Karpas-422 (cell line): Measurements from ENCODE around the gene DDI1. TPM values are rescaled to one million over a fixed set of nuclear protein-coding genes. Genes with fewer than 3 reads are reported as not detected.

Source experiments
- DNase-seq: peaks from one replicate; pipeline ENCODE4 v3.0.0-alpha.2; 2015
- H2AFZ ChIP-seq: fragments of 200-600 bp; sonication (generic); 2 replicates; pipeline ENCODE4 v1.6.1; 2014; ENCODE audit warnings: antibody characterized with exemption, low read length, mixed read lengths
- H3K27ac ChIP-seq: fragments of 200-600 bp; sonication (generic); 2 replicates; pipeline ENCODE4 v1.5.1; 2014; ENCODE audit warnings: mild to moderate bottlenecking, low read length, moderate library complexity
- H3K27me3 ChIP-seq: fragments of 200-600 bp; sonication (generic); 2 replicates; pipeline ENCODE4 v1.6.1; 2014; ENCODE audit warnings: low read length, mixed read lengths
- H3K36me3 ChIP-seq: fragments of 200-600 bp; sonication (generic); 2 replicates; pipeline ENCODE4 v1.6.1; 2014; ENCODE audit warnings: low read length, mixed read lengths; ENCODE audit not compliant: insufficient read depth
- H3K4me1 ChIP-seq: fragments of 200-600 bp; sonication (generic); 2 replicates; pipeline ENCODE4 v1.6.1; 2014; ENCODE audit warnings: mild to moderate bottlenecking, low read length, mixed read lengths
- H3K4me2 ChIP-seq: fragments of 200-600 bp; sonication (generic); 2 replicates; pipeline ENCODE4 v1.6.1; 2014; ENCODE audit warnings: low read length, low read depth, mild to moderate bottlenecking; ENCODE audit not compliant: poor library complexity, severe bottlenecking
- H3K4me3 ChIP-seq: fragments of 200-600 bp; sonication (generic); 2 replicates; pipeline ENCODE4 v1.5.1; 2014; ENCODE audit warnings: mild to moderate bottlenecking, antibody characterized with exemption, low read length, mixed read lengths
- H3K79me2 ChIP-seq: fragments of 200-600 bp; sonication (generic); 2 replicates; pipeline ENCODE4 v1.6.1; 2014; ENCODE audit warnings: mild to moderate bottlenecking, low read length, mixed read lengths
- H3K9ac ChIP-seq: fragments of 200-600 bp; sonication (generic); 2 replicates; pipeline ENCODE4 v1.6.0; 2014; ENCODE audit warnings: low read length
- H3K9me2 ChIP-seq: fragments of 200-600 bp; sonication (generic), shearing (Covaris generic); replicated peaks from 2 replicates; pipeline ENCODE4 v1.6.0; 2014; ENCODE audit warnings: mild to moderate bottlenecking, low read length, moderate library complexity; ENCODE audit not compliant: insufficient read depth
- H3K9me3 ChIP-seq: fragments of 300-700, 200-600 bp; sonication (generic); 2 replicates; pipeline ENCODE4 v1.6.1; 2014; ENCODE audit warnings: low read length, mixed read lengths
- H4K20me1 ChIP-seq: fragments of 200-600 bp; sonication (generic); 2 replicates; pipeline ENCODE4 v1.6.1; 2014; ENCODE audit warnings: mild to moderate bottlenecking, antibody characterized with exemption, low read length, low read depth; ENCODE audit not compliant: insufficient read depth
- total RNA-seq: library from RNA; depleted of rRNA; stranded (reverse); fragments of >200 nt; shearing (Covaris generic); gene quantifications from 2 replicates; pipeline ENCODE4 v1.2.3, GENCODE V29; 2014; ENCODE audit warnings: low replicate concordance

DDI1 gene
- total RNA-seq, 1 experiment from 2014 or later, result not detected

GRCh38 chr11:104058680-104059079 lies 22.2 kb downstream of the DDI1 start:
- Histone ChIP-seq H3K4me1 (peaks cover 67% of the 10 kb centered on the region), H3K27ac (peak overlapping the region; percentile 70; the same call in 1 of the 2 replicates), H3K4me2 (no peak overlapping the region), H3K9me3 (no peaks in the 10 kb centered on the region), H3K79me2 (peaks cover 99% of the 10 kb centered on the region), H4K20me1 (no peaks in the 10 kb centered on the region), H3K4me3 (no peak overlapping the region), H3K27me3 (no peaks in the 10 kb centered on the region), H3K36me3 (peaks cover 26% of the 10 kb centered on the region; the same call in 1 of the 2 replicates), H3K9me2 (no peaks in the 10 kb centered on the region), H2AFZ (no peak overlapping the region), H3K9ac (no peak overlapping the region)
- DNase-seq, result no peak

DNA sequence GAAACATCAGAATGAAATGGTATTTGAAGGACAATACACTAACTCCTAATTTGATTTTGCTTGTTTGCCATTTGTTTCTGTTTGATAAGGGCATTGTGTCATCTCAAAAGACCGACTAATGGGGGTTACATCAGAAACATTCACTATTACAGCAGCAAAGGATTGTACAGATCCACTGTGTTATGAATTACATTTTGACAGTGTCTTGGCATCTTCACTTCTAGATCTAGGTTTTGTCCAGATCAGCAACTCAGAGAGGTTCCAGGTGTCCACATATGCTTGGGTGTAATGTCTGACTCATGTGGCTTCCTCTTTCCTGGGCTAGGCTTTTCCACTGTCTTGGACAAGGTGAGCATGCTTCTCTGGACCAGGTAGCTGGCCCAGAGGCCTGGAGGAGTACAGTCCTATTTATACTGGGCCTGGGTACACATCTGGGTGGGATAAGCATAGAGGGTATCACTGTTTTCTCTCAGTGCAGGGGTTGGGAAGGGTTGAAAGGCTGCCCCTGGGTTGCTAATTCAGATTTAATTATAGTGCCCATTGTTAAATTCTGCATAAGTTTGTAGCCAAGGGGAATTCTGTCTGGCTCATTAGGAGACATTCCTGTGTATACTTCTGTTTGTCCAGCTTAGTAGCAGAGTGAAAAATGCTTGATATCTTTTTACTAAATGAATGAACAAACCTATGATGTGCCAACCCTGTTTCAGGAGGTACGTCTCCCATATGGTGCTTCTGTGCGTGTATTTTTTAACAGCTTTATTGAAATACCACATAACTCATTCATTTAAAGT lies 23.8 kb downstream of the DDI1 start:
- no peaks in the 10 kb centered on the region for H4K20me1 ChIP-seq
- no peak overlapping the region for H2AFZ ChIP-seq
- peak overlapping the region; percentile 6 for H3K4me2 ChIP-seq
- no peaks in the 10 kb centered on the region for H3K9me3 ChIP-seq
- no peaks in the 10 kb centered on the region for H3K27me3 ChIP-seq
- no peak overlapping the region for H3K9ac ChIP-seq
- H3K36me3 ChIP-seq, result peaks cover 26% of the 10 kb centered on the region; the same call in 1 of the 2 replicates
- no peak overlapping the region for H3K4me3 ChIP-seq
- peaks cover 99% of the 10 kb centered on the region for H3K79me2 ChIP-seq
- DNase-seq, result peak; percentile 74
- peak overlapping the region; percentile 70 for H3K27ac ChIP-seq
- no peaks in the 10 kb centered on the region for H3K9me2 ChIP-seq
- peaks cover 65% of the 10 kb centered on the region for H3K4me1 ChIP-seq

DNA sequence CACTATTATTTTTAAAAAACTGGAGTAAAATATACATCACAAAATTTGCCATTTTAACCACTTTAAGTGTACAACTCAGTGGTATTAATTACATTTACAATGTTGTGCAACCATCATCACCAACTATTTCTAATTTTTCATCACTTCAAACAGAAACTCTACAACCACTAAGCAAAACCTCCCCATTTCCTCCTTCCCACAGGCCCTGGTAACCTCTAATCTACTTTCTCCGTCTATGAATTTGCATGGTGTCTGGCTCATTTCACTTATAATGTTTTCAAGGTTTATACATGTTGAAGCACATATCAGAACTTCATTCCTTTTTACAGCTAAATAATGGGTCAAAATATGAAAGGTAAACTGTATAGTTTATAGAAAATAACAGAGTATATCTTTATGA lies 24.4 kb downstream of the DDI1 start:
- peaks cover 98% of the 10 kb centered on the region for H3K79me2 ChIP-seq
- H3K9me3 ChIP-seq, result no peaks in the 10 kb centered on the region
- no peaks in the 10 kb centered on the region for H4K20me1 ChIP-seq
- H3K4me2 ChIP-seq, result peak overlapping the region; percentile 6
- H3K4me3 ChIP-seq, result no peak overlapping the region
- H3K36me3 ChIP-seq, result peaks cover 25% of the 10 kb centered on the region; the same call in 1 of the 2 replicates
- H3K27me3 ChIP-seq, result no peaks in the 10 kb centered on the region
- H3K4me1 ChIP-seq, result peaks cover 66% of the 10 kb centered on the region
- no peak overlapping the region for H2AFZ ChIP-seq
- H3K27ac ChIP-seq, result peak overlapping the region; percentile 70
- H3K9ac ChIP-seq, result no peak overlapping the region
- DNase-seq, result peak; percentile 88
- H3K9me2 ChIP-seq, result no peaks in the 10 kb centered on the region

- Histone ChIP-seq H2AFZ (no peak overlapping the region), H3K36me3 (peaks cover 28% of the 10 kb centered on the region), H3K9me2 (no peaks in the 10 kb centered on the region), H3K4me3 (no peak overlapping the region), H3K4me2 (peak overlapping the region; percentile 6), H3K27ac (peak overlapping the region; percentile 70), H3K27me3 (no peaks in the 10 kb centered on the region), H3K9ac (no peak overlapping the region), H3K4me1 (peaks cover 70% of the 10 kb centered on the region), H4K20me1 (no peaks in the 10 kb centered on the region), H3K9me3 (no peaks in the 10 kb centered on the region), H3K79me2 (peaks cover 99% of the 10 kb centered on the region)
- peak; percentile 64 for DNase-seq
Observed at GRCh38 chr11:104061853-104062521, 25.5 kb downstream of the DDI1 start.

GRCh38 chr11:104064034-104064630 lies 27.7 kb downstream of the DDI1 start:
- Histone ChIP-seq H2AFZ (no peak overlapping the region), H3K9me2 (no peaks in the 10 kb centered on the region), H3K79me2 (peaks cover 99% of the 10 kb centered on the region), H3K4me3 (no peak overlapping the region), H4K20me1 (no peaks in the 10 kb centered on the region), H3K27me3 (no peaks in the 10 kb centered on the region), H3K4me2 (no peak overlapping the region), H3K27ac (peak overlapping the region; percentile 70), H3K9ac (no peak overlapping the region), H3K9me3 (no peaks in the 10 kb centered on the region), H3K4me1 (peaks cover 89% of the 10 kb centered on the region), H3K36me3 (peaks cover 39% of the 10 kb centered on the region)
- no peak for DNase-seq

DNA sequence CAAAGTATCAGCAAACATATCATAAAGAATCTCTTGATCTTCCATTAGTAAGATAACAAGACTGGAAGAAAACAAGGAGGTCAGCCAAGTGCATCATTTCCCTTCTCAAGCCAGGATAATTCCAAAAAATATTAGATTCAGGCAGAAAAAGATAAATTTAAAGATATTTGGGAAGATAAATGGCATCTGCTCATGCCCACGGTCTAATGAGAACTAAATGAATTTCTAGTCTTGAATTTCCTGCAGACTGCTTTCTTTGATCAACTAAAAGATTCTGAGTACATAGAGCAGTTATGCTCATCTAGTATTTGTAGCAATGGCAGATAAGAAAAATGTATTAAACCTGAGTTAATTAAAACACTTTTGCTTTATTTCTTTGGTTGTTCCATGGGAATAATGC lies 31.1 kb downstream of the DDI1 start:
- H3K27me3 ChIP-seq, result no peaks in the 10 kb centered on the region

DNA sequence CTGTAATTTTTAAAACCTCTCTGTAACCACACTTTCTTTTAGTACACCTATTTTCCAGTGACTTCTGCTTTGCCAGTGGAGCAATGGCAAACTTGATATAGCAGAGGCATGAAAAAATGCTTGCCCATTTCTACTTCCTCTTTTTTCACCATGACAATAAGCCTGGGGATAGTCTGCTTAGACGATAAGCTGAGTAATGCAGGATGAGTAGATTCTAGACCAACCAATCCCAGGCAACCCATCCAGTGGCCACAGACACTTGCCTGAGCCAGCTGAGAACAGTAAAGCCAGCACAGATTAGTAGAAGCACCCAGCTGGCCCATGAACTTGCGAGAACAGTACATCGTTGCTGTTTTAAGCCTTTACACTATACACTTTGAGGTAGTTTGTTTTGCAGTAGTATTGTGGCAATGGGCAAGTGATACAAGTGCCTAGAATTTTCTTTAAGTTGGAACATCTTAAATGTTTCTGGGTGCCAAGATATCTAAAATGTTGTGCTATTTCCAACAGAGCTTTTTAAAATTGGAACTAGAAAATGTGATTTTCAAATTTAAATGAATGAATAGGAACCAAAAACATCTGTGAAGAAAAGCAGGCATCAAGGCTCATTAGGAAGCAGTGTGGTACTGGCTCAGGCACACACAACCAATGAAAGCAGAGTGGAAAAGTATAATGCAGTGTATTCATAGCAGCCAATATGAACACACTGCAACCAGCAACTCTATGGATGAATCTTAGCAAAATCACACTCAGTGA lies 37.7 kb downstream of the DDI1 start:
- Histone ChIP-seq H3K27ac (peak overlapping the region; percentile 88), H3K9ac (peak overlapping the region; percentile 64), H3K36me3 (peaks cover 7% of the 10 kb centered on the region; the same call in 1 of the 2 replicates), H3K4me2 (peak overlapping the region; percentile 76), H3K9me2 (no peaks in the 10 kb centered on the region), H4K20me1 (no peaks in the 10 kb centered on the region), H3K9me3 (no peaks in the 10 kb centered on the region), H3K27me3 (no peaks in the 10 kb centered on the region), H3K4me3 (peak overlapping the region; percentile 55), H2AFZ (no peak overlapping the region), H3K79me2 (peaks cover 66% of the 10 kb centered on the region), H3K4me1 (peaks cover 86% of the 10 kb centered on the region)
- DNase-seq, result peak; percentile 99

More for the DNA sequence above, 31.1 kb downstream of the DDI1 start:
- Histone ChIP-seq H3K27ac (peak overlapping the region; percentile 70), H3K4me3 (no peak overlapping the region), H3K4me2 (no peak overlapping the region), H3K9me2 (no peaks in the 10 kb centered on the region), H3K36me3 (peaks cover 43% of the 10 kb centered on the region), H4K20me1 (no peaks in the 10 kb centered on the region), H3K4me1 (peaks cover 78% of the 10 kb centered on the region), H2AFZ (no peak overlapping the region), H3K9me3 (no peaks in the 10 kb centered on the region), H3K79me2 (peaks cover 98% of the 10 kb centered on the region), H3K9ac (no peak overlapping the region)
- DNase-seq, result no peak
